GM18858 (cell line): ENCODE results near the gene JPT2.

Source experiments
- ATAC-seq: cut with Tn5 transposase; IDR thresholded peaks from one replicate; pipeline ENCODE4 v1.9.1; 2021; ENCODE audit not compliant: unreplicated experiment

The JPT2 gene, protein sequence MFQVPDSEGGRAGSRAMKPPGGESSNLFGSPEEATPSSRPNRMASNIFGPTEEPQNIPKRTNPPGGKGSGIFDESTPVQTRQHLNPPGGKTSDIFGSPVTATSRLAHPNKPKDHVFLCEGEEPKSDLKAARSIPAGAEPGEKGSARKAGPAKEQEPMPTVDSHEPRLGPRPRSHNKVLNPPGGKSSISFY

DNA sequence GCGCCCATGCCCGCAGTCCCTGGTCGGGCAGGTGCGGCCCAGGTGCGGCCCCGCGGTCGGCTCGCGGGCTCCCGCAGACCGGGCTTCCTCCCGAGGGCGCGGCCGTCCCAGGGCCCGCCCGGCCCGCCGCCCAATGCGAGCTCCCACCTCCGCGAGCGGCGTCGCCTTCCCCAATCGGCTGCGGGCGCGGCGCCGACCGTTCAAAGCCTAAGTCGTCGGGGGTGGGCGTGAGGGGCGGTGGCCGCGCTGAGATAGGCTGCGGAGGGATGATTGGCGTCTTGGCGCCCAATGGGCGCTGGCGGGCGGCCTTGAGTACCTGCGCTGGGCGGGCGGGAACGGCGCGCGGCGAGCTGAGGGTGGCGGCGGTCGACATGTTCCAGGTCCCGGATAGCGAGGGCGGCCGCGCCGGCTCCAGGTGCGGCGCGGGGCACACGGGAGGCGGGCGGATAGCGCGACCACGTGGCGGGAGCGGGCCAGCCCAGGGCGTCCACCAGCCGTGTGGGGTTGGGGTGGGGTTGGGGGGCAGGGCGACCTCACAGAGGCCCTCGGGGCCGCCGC lies at the start of gene JPT2:
TSS of gene JPT2 (plus strand) at position 338 of the 558 bp plus-strand sequence. CDS start at position 372, 34 bp downstream.
- peak; percentile 84 for ATAC-seq

DNA sequence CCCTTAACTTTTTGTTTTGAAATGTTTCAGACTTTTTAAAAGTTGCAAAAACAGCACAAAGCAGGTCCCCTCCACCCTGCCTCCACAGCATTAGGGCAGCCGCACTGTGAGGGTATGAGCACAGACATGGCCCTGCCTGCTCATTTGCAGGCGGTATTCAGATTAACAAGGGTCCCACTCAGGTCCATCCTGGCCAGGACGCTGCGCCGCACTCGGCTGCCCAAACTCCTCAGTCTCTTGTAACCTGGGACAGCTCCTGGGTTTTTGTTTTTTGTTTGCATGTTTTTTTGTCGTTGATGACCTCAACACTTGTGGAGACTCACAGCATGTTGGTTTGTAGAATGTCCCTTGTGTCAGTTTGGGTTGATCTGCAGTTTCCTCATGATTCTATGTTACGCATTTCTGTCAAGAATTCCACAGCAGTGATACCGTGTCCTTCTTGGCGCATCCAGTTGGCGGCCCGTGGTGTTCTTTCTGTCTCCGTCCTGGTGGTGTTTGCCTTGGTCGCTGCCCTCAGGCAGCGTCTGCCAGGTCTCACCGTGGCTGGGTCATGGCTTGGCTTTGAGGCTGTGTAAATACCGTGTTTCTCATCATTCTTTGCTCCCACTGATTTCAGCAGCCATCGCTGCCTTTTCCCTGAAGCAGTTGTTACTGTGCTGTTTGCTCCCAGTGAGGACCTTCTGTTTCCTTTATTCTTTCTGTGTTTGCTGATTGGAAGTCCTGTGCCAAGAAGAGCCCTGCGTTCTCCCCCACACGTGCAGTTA lies 47.4 kb upstream of the JPT2 start:
- ATAC-seq: no peak

DNA sequence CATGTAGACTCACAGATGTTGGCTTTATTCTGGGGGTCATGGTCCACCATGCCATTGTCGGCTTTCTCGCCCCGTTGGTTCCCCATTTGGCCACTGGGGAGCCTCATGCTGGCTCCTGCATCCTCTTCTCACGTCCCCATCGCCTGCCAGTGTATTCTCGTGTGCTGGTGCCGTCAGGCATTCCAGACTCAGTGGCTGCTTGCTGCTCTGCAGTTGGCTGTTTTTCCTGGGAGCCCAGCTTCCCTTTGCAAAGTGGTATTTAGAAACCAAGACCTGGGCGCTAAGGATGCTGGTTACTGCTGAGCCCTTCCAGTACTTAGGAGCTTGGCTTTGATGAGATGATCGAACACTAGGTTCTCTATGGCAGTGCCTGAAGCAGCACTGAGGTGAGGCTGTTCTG lies 46.8 kb upstream of the JPT2 start:
- ATAC-seq: no peak

DNA sequence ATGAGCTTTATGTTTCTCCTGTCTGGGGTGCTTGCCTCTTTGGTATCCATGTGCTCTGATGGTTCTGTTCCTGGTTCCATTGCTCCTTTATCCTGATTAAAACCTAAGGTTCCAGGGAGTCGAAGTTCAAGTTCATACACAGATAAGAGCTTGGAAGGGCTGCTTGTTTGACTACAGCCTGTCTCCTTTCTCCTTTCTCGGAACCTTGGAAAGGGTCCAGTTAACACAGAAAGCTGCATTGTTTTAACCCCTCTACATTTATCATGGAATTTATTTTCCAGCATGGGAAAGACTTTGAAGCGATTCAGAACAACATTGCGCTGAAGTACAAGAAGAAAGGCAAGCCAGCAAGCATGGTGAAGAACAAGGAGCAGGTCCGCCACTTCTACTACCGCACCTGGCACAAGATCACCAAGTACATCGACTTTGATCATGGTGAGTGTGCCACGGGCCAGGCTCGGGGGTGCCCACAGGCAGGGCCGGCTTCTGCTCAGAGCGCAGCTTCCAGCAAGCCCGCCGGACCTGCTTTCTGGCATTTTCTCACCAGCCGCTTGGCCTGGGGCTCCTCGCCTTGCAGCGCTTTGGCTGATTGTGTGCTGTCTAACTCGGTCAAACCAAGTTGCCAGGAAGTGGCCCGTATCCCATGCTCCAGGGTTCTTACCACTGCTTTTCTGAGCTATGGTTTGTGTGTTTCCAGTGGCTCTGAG lies 46.0 kb upstream of the JPT2 start:
- no peak for ATAC-seq

DNA sequence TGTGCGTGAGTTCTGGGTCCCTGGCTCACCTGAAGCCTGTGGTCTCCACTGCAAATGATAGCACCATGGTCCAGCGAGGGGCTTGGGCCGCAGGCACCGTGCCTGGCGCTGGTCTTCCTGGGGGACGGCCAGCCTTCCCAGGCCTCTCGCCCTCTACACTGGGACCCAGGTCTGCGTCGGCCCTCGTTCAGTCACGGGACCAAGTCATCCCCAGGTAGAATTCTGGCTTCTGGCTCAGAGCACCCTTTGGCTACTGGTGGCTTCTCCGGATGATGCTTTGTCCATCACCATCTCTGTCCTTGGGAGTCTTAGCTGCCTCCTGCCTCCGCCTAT lies 45.5 kb upstream of the JPT2 start:
- no peak for ATAC-seq

DNA sequence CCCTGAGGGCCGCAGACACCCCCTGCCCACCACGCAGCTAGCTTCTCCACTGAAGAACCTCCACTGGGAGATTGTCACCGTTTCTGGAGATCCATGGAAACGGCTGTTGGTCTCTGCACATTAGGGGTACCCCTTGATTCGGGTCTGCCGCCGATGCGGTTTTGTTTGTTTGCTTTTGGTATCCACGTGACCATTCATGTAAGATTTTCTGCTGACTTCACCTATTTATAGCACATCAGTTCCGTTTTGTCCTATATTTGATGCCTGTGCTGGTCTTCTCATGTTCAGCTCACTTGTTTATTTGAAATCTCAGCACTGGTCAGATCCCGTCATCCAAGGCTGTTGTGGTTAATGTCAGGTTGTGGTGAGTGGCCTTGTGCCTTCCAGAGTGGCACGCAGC lies 44.8 kb upstream of the JPT2 start:
- no peak for ATAC-seq

DNA sequence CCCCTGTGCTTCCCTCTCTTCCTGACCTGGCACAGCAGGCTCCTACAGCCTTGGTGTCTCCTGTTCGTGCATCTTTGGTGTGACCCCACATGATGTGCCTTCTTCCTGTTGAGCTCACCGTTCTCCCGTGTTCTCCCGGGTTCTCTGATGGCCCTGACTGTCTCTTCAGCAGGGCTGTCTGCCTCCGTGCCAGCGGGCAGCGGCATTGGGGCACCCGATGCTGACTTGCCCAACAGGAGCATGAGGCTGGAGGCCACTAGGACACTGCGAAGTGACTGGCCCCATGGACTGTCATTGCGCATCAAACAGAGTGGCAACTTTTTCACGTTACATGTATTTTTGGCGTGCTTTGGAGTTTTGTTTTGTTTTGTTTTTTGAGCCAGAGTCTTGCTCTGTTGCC lies 43.5 kb upstream of the JPT2 start:
- no peak for ATAC-seq

DNA sequence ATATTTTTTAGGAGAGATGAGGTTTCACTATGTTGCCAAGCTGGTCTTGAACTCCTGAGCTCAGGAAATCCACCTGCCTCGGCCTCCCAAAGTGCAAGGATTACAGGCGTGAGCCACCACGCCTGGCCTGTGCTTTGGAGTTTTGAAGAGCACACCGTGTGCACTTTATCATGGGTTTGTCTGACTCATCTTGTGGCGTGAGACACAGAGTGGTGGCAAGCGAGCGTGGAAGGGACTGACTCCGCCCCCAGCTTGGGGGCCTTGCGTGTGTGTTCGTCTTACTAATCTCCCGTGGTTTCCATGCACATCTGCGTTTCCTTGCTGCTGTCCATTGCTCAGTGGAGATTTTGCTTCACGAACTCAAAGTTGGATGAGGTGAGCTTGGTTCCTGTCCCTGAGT lies 43.0 kb upstream of the JPT2 start:
- ATAC-seq: no peak

DNA sequence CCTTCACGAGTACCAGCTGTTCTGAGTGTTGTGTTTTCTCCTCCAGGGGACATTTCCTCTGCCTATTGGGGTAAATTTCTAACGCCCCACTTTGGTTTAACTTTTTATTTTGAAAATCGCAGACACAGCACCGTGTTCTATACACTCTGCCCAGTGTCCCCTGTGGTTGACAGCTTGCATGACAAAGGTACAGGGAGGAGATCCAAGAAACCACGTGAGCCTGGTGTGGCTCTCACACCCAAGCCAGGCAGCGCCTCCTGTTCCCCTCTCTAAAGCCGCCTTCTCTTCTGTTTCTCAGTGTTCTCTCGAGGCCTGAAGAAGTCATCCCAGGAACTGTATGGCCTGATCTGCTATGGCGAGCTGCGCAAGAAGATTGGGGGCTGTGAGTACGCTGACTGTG lies 40.6 kb upstream of the JPT2 start:
- no peak for ATAC-seq

DNA sequence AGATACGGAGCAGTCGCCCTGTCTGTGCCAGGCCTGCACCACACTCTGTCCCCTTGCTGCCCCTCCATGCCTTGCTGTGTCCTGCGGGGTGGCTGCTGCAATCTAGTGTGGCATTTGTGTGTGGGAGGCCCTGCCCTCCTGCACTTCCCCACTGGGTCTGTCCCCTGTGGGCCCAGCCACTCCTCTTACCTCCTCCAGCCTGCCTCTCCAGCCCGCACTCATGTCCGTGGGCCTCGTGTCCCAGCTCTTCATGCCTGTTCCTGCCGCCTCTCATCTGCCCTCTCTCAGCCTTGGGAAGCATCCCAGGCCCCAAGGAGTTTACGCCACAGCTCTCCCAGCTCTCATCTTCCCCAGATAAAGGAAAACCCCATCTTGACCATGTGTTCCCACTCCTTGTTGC lies 39.3 kb upstream of the JPT2 start:
- ATAC-seq: no peak

DNA sequence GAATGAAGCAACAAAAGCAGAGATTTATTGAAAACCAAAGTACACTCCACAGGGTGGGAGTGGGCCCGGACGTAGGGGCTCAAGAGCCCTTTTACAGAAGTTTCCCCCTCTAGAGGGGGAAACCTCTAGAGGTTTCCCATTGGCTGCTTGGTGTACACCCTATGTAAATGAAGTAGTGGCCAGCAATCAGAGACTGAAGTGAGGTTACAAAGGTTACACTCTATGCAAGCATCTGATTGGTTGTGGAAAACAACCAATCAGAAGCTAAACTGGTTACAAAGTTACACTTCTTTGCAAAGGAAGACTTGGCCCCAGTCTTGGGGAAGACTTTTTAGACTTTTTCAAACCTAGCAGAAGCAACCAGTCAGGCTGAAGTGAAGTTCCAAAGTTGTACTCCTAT lies 38.8 kb upstream of the JPT2 start:
- ATAC-seq: no peak

DNA sequence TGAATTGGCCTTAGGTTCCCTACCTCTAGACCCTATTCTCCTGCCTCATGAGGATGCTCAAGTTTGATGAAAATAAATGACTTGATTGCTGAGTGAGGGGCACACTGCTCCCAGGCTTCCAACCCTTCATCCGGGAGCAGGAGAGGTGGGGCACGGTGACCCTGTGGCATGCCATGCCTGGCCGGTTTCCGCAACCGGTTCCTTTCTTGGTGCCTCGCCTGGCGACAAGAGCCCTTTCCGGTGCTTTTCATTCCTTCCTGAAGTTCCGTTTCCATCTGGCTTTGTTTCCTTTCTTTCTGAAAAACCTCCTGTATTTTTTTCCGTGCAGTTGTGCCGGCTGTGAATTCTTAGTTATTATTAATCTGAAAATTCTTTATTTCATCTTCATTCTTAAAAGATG lies 38.2 kb upstream of the JPT2 start:
- ATAC-seq: no peak

DNA sequence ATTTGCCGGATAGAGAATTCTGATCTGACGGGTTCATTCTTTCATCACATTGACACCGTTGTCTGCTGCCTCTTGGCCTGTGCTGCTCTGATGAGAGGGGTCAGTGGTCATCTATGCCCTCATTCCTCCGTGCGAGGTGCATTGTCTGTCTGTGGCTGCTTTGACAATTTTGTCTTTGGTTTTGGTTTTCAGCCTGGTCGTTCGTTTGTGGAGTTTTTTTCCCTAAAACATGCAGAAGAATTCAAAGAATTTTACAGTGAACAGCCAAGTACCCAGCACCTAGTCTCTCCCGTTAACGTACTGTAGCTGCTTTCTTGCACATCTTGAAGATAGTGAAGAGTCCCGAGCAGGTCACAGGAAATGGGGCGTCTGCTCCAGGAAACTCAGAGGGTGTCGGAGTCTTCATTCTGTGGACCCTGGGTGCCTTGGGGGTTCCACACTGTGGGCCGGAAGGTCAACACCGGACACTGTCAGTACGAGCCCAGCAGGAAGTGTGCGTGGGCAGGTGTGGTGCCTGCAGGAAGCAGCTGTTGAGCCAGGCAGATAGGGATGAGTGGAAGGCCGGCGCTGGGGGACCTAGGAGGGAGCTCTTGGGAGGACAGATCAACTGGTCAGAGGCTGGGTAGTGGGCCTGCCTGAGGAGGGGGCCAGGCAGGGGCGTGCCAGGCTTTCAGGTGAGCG lies 37.7 kb upstream of the JPT2 start:
- ATAC-seq: no peak

DNA sequence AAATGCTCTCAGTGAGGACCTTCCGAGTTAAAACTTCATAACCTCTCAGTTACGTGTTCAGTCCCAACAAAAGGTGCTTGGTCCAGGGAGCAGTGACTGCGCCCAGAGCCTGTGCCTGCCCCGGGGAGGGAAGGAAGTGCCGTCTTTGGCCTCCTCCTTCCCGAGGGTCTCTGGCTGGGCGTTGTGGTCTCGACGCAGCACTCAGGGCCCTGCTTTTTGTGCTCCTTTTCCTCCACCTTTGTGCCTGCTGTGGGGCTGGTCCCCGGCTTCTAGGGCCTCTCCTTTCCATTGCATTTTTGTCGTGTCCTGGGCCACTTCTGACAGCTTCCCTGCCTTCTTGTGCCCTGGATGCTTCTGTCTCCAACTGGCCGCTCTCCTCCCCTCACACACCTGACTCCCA lies 36.8 kb upstream of the JPT2 start:
- no peak for ATAC-seq

DNA sequence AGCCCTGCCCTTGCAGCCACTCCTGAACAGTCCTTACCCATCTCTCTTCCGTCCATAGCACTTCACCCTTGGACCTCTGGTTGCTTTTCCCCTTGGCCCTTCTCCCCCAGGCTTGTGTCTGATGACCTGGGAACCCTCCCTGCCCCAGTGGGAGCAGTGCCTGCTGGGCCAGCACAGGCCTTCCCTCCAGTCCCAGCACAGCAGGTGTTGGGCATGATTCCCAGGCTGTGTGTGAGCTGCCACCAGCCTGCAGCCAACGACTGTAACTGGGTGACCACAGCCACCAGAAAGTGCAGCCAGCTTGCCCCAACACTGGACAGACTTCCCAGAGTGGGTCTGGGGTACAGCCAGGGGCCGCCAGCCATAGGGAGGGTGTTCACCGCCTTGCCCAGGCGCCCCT lies 35.9 kb upstream of the JPT2 start:
- ATAC-seq: no peak

DNA sequence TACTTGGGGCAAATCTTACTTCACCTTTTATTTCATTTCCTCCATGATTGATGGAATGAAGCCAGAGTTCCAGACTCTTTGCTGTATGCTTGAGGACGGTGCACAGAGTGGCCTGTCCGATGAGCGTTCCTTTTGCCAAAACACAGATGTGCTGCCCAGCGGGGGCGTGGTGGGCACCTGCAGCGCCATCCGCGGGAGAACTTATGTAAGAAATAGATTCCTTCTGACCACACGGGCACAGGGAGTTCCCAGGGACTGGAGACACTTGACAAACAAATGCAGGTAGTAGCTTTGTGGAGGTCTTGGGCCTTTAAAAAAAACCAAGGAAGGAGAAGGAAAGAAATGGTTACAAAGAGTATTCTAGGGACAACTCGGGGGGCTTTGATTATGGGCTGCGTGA lies 35.3 kb upstream of the JPT2 start:
- no peak for ATAC-seq

DNA sequence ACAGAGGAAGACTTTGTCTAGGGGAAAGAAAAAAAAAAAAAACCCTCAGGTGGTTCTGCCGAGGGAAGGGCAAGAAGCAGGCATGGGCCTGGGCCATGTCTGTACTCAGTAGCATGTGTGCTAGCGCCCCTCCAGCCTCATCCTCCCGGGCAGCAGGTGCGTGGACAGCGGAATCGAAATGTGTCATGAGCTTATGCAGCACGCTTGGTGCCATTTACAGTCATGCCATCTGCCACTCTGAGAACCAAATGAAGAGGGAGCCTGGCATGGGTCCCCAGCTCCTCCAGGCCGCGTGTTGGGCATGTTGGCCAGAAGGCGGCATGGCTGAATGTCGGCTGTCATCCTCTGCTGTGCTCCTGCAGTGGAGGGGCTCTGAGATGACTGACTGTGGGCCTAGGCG lies 34.6 kb upstream of the JPT2 start:
- ATAC-seq: no peak

DNA sequence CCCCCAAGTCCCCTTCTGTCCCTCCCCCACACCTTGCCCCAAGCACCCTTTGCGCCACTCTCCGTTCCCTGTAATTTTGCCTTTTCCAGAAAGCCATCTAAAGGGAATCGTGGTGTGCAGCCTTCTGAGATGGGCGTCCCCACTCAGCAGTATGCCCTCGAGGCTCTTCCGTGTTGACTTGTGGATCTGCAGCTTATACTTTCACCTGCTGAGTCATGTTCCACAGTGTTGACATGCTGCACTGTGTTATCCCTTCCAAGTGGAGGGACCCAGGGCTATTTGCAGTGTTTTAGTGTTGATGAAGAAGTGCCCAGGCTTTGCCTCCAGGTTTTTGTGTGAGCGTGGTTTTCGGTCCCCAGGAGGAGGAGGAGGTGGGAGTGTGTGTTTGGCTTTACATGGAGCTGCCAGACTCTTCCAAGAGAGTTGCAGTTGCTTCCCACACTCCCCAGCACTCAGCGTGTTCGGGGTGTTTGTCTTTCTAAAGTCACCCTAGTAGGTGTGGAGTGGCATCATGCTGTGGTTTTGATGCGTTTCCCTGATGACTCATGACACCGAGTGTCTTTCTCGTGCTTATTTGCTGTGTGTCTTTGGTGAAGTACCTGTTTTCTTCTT lies 32.1 kb upstream of the JPT2 start:
- no peak for ATAC-seq

DNA sequence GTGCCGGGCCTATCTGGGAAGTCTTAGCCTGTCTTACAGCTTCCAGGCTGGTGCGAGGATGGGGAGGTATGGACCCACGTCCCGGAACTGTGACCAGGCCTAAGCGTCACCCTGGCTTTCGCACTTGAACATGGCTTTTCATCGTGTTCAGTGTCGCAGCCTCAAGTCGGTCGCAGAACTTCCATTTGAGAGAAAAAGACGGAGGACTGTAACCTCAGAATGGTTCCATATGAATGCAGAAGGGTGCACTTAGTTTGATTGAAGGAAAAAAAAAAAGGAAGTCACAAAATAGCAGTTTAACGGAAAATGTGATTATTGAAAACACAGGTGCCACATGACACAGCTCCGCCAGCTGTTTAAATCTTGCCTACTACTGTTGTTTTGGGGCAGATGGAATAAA lies 30.2 kb upstream of the JPT2 start:
- no peak for ATAC-seq

DNA sequence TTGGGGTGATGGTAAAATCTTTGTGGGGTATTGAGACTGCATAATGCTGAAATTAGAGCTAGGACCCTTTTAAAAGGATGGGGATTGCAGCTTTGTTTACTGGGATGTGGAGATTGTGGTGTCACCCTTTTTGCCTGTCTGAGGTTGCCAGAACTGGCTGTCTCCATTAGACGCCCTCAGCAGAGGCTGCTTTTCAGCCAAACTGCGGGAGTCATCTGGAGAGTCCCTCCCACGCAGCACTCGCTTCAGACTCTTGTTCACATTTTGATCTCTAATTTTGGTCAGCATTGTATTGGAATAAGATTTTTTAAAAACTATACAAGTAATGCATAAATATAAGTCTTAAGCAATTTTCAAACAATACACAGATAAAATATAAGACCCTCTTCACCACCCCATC lies 27.9 kb upstream of the JPT2 start:
- no peak for ATAC-seq
